GM12878 (cell line): ENCODE results near the gene ERO1B. TPM values are rescaled to one million over a fixed set of nuclear protein-coding genes. Genes with fewer than 3 reads are reported as not detected.

Experiments used
- ATAC-seq: fragments of 200-7000 bp; cut with Tn5 transposase; 3 replicates; pipeline ENCODE4 v1.9.1; 2020; ENCODE audit warnings: mild to moderate bottlenecking, moderate library complexity
- BruUV-seq: library from RNA; stranded (reverse); fragments of 400-500 nt; replicated peaks from 2 replicates; lab custom pipeline; 2021; lab: Mats Ljungman, UMichigan
- CTCF ChIA-PET: fragments of 300-600 bp; sonication (Branson Sonifier 250); formaldehyde crosslinking; extraction: SDS; loops from one replicate; lab custom pipeline; 2021; ENCODE audit warnings: inconsistent platforms; lab: Yijun Ruan, JAX
- POLR2A ChIA-PET: fragments of 350-600 bp; formaldehyde crosslinking; extraction: SDS; loops from one replicate; lab custom pipeline; 2021; ENCODE audit warnings: inconsistent platforms; lab: Charles Lee
- RAD21 ChIA-PET: fragments of 300-600 bp; sonication (Branson Sonifier 250); formaldehyde crosslinking; loops from one replicate; lab custom pipeline; 2023; ENCODE audit warnings: antibody characterized with exemption; ENCODE audit not compliant: unreplicated experiment; lab: Charles Lee
- SMC1A ChIA-PET: fragments of 300-600 bp; sonication (Branson Sonifier 250); formaldehyde crosslinking; loops from one replicate; lab custom pipeline; 2023; ENCODE audit not compliant: unreplicated experiment, uncharacterized antibody; lab: Charles Lee
- DNase-seq: peaks from one replicate; pipeline ENCODE4 v3.0.0-alpha.2; 2011; ENCODE audit warnings: low read depth, low spot score
- FAIRE-seq: peaks from 3 replicates; lab custom pipeline; 2011; peaks lifted over from hg19 to GRCh38; lab: Jason Lieb, UNC
- H2AFZ ChIP-seq: 2 replicates; pipeline ENCODE4 v1.6.0; 2011; ENCODE audit warnings: low read depth, low read length, control low read depth; ENCODE audit not compliant: control insufficient read depth
- H3K27ac ChIP-seq: 2 replicates; pipeline ENCODE4 v1.5.1; 2011; ENCODE audit warnings: control low read depth; ENCODE audit not compliant: control insufficient read depth, insufficient read depth
- H3K27me3 ChIP-seq, 2 experiments: replicated peaks in 1 of 2; 2 replicates each; pipeline versions ENCODE4 v1.6.0 to v1.6.1; 2011; ENCODE audit warnings: low read length in 1 of 2; ENCODE audit not compliant: control insufficient read depth in 2 of 2, insufficient read depth in 2 of 2
- H3K36me3 ChIP-seq, 2 experiments: 2 replicates each; pipeline ENCODE4 v1.5.1; 2011; ENCODE audit warnings: low read length in 1 of 2; ENCODE audit not compliant: control insufficient read depth in 2 of 2, insufficient read depth in 2 of 2
- H3K4me1 ChIP-seq: 2 replicates; pipeline ENCODE4 v1.6.1; 2011; ENCODE audit warnings: mild to moderate bottlenecking, low read length, moderate library complexity, mixed read lengths; ENCODE audit not compliant: control insufficient read depth, insufficient read depth
- H3K4me2 ChIP-seq: 2 replicates; pipeline ENCODE4 v1.6.0; 2011; ENCODE audit warnings: control low read depth; ENCODE audit not compliant: control insufficient read depth, insufficient read depth
- H3K4me3 ChIP-seq: fragments of 200-600 bp; sonication (generic); 2 replicates; pipeline ENCODE4 v1.5.1; 2016
- H3K79me2 ChIP-seq: 2 replicates; pipeline ENCODE4 v1.6.0; 2011; ENCODE audit warnings: low read length; ENCODE audit not compliant: control insufficient read depth, insufficient read depth
- H3K9ac ChIP-seq: 2 replicates; pipeline ENCODE4 v1.8.0; 2011; ENCODE audit warnings: low read length, control low read depth, mixed read lengths; ENCODE audit not compliant: control insufficient read depth, insufficient read depth
- H3K9me3 ChIP-seq: replicated peaks from 3 replicates; pipeline ENCODE4 v1.5.1; 2011; ENCODE audit warnings: mild to moderate bottlenecking, low read length; ENCODE audit not compliant: control insufficient read depth, insufficient read depth
- H4K20me1 ChIP-seq: 2 replicates; pipeline ENCODE4 v1.6.0; 2011; ENCODE audit not compliant: control insufficient read depth, insufficient read depth
- BCLAF1 ChIP-seq: fragments of 450-650 bp; IDR thresholded peaks from 2 replicates; pipeline ENCODE4 v1.6.1; 2017; ENCODE audit warnings: antibody characterized with exemption, mild to moderate bottlenecking, moderate library complexity
- BMI1 ChIP-seq: fragments of 450-650 bp; IDR thresholded peaks from 2 replicates; pipeline ENCODE4 v1.6.1; 2016; ENCODE audit warnings: mild to moderate bottlenecking, moderate library complexity, borderline replicate concordance
- GATAD2B ChIP-seq: fragments of 450-650 bp; conservative IDR thresholded peaks from 2 replicates; pipeline ENCODE4 v1.6.1; 2017; ENCODE audit warnings: low read depth, mild to moderate bottlenecking, moderate library complexity
- MTA2 ChIP-seq: fragments of 450-650 bp; IDR thresholded peaks from 2 replicates; pipeline ENCODE4 v1.6.1; 2016; ENCODE audit warnings: low read depth, mild to moderate bottlenecking, moderate library complexity
- PAX8 ChIP-seq: fragments of 450-650 bp; IDR thresholded peaks from 2 replicates; pipeline ENCODE4 v1.6.1; 2017; ENCODE audit warnings: mild to moderate bottlenecking, moderate library complexity
- POLR2AphosphoS5 ChIP-seq: IDR thresholded peaks from 2 replicates; pipeline ENCODE4 v1.6.1; 2011; ENCODE audit warnings: mild to moderate bottlenecking, low read length, inconsistent platforms
- WGBS: methylation state at CpG from one replicate; pipeline ENCODE4 v1.1.6; 2016; ENCODE audit warnings: low lambda C conversion rate; ENCODE audit not compliant: insufficient replicate concordance, insufficient coverage; ENCODE audit errors: missing lambda C conversion rate; 5-methylcytosine and 5-hydroxymethylcytosine counted together
- in situ Hi-C: fragments of 300-500 bp; cut with MboI; formaldehyde crosslinking; loops from 9 replicates; pipeline ENCODE4 v1.14.3; 2018; ENCODE audit warnings: mixed read lengths
- intact Hi-C: fragments of 100-400 bp; cut with micrococcal nuclease; formaldehyde crosslinking; loops from one replicate; pipeline ENCODE4 v1.14.2; 2022; ENCODE audit not compliant: unreplicated experiment
- polyA plus RNA-seq, 11 experiments: library from polyadenylated mRNA; depleted of rRNA in 4 of 11; unstranded in 6 of 11; stranded (reverse) in 5 of 11; fragments of >200 nt; fragmentation: Nextera tagmentation in 4 of 11; fragmentation: Illumina TruSeq in 1 of 11; extraction: Ambion mirVana in 4 of 11; extraction: Trizol in 1 of 11; gene quantifications; 1 replicate in 1 of 11; 2 replicates in 10 of 11; pipeline versions ENCODE4 v1.2.1 to v1.2.3, GENCODE V29; 2011 to 2016; ENCODE audit warnings: inconsistent platforms in 2 of 11, missing spikeins in 2 of 11, low read depth in 1 of 11
- total RNA-seq, 4 experiments: library from RNA; depleted of rRNA in 3 of 4; stranded (reverse); fragments of >200 nt in 3 of 4; fragmentation: Illumina TruSeq in 1 of 4; extraction: Trizol in 1 of 4; gene quantifications; 2 replicates each; pipeline versions ENCODE4 v1.2.1 to v1.2.3, GENCODE V29; 2013 to 2021

Gene ERO1B
- total and polyA plus RNA-seq, 10 of the 15 experiments (the other 5 are each of a cell fraction or from before 2014, with no cell fraction given): 9.0 to 30.9 (median 23.0) TPM

- no peak overlapping the region for H3K4me3 ChIP-seq
- no peak overlapping the region for H3K4me2 ChIP-seq
- FAIRE-seq: no peak
- TF ChIP-seq MTA2: no peak
- TF ChIP-seq BCLAF1: no peak
- TF ChIP-seq POLR2AphosphoS5: no peak
- TF ChIP-seq GATAD2B: no peak
- TF ChIP-seq PAX8: no peak
- TF ChIP-seq BMI1: no peak
- TF ChIP-seq, all 136 proteins: peak for 0
- Histone ChIP-seq H3K36me3 (peaks cover 8 to 18% of the 10 kb centered on the region in 2 experiments; a peak in 3 of 4 replicates), H3K27ac (no peak overlapping the region), H3K9ac (no peak overlapping the region), H2AFZ (no peak overlapping the region), H3K4me1 (no peaks in the 10 kb centered on the region), H3K9me3 (peaks cover 13% of the 10 kb centered on the region), H3K79me2 (no peaks in the 10 kb centered on the region), H3K27me3 (no peaks in the 10 kb centered on the region), H4K20me1 (no peaks in the 10 kb centered on the region)
- SMC1A ChIA-PET: interaction anchor here (0.9 to 1.5 kb wide), 2 partner anchors 8 to 18 kb away, joined by 3 to 4 read pairs; no protein-coding TSS in a partner anchor
- CTCF ChIA-PET: interaction anchor here (1.1 kb wide), 1 partner anchor 48 kb away, joined by 3 read pairs; no protein-coding TSS in a partner anchor
- ATAC-seq: no peak
- POLR2A ChIA-PET: no interaction called here
- no TSS peak for BruUV-seq
- 92% methylated on average over 1 of the region's 1 CpG for WGBS
- in situ Hi-C loops (no loop called here), intact Hi-C loops (loop anchor here (10.0 kb wide), 1 partner anchor 99 kb away; no protein-coding TSS in a partner anchor)
- RAD21 ChIA-PET: no interaction called here
- DNase-seq: no peak
These were observed 77.7 kb downstream of the ERO1B start for GRCh38 chr1:236204039-236204438.
